Activated B cell treated with CpG ODN at 0.5 μM for 24 hours (primary cell): ENCODE results near the gene TEX11. TPM values are rescaled to one million over a fixed set of nuclear protein-coding genes. Genes with fewer than 3 reads are reported as not detected.
"Not testable (repeated sequence)": the region's sequence is repeated elsewhere in the genome, so short reads cannot be mapped to it uniquely, and the experiment has no call there.

Source experiments
- ATAC-seq: fragments of 200-7000 bp; cut with Tn5 transposase; one replicate; pipeline ENCODE4 v1.10.0; 2021; ENCODE audit warnings: low read depth, mild to moderate bottlenecking, moderate library complexity
- CTCF ChIA-PET: fragments of 350-600 bp; sonication (Branson Sonifier 250); formaldehyde crosslinking; loops from one replicate; lab custom pipeline; 2021; ENCODE audit warnings: antibody characterized with exemption; lab: Charles Lee
- POLR2A ChIA-PET: fragments of 350-600 bp; sonication (Branson Sonifier 250); formaldehyde crosslinking; loops from one replicate; lab custom pipeline; 2021; ENCODE audit warnings: antibody characterized with exemption; lab: Charles Lee
- DNase-seq: peaks from one replicate; pipeline ENCODE4 v3.0.0; 2022
- H3K27ac Mint-ChIP-seq: one replicate; pipeline ENCODE4 v1.8.0; 2020; ENCODE audit warnings: mixed read lengths
- H3K27me3 Mint-ChIP-seq: one replicate; pipeline ENCODE4 v1.8.0; 2021; ENCODE audit warnings: mixed read lengths
- H3K36me3 Mint-ChIP-seq: one replicate; pipeline ENCODE4 v1.8.0; 2021; ENCODE audit warnings: low read depth, mixed read lengths
- H3K4me1 Mint-ChIP-seq: one replicate; pipeline ENCODE4 v1.8.0; 2021; ENCODE audit warnings: mixed read lengths
- H3K4me3 Mint-ChIP-seq: one replicate; pipeline ENCODE4 v1.8.0; 2020; ENCODE audit warnings: mild to moderate bottlenecking, mixed read lengths
- H3K9me3 Mint-ChIP-seq: one replicate; pipeline ENCODE4 v1.8.0; 2020; ENCODE audit warnings: mixed read lengths
- intact Hi-C: fragments of 100-400 bp; cut with micrococcal nuclease; formaldehyde crosslinking; loops from one replicate; pipeline ENCODE4 v1.15.1; 2024
- total RNA-seq: library from RNA; stranded (reverse); gene quantifications from 2 replicates; pipeline ENCODE4 v1.2.3, GENCODE V29; 2022
- TF ChIP-seq, protein P1 (sequence below): fragments of 200-600 bp; IDR thresholded peaks from one replicate; pipeline ENCODE4 v1.8.0; 2022; ENCODE audit warnings: antibody characterized with exemption, mild to moderate bottlenecking

TEX11 gene
- total RNA-seq, 1 donor from 2014 or later, result not detected

DNA sequence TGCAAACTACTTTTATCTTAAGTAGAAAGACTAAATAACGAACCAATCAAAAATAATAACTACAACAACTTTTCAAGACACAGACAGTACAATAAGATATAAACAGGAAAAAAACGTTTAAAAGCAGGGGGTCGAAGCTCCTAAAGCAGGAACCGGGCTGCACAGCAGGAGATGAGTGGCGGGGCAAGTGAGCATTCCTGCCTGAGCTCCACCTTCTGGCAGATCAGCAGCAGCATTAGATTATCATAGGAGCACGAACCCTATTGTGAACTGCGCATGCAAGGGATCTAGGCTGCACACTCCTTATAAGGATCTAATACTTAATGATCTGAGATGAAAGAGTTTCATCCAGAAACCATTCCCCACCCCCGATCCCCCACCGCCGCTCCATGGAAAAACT, 146.2 kb downstream of the TEX11 start:
- no peak for ATAC-seq
- TF ChIP-seq, protein P1, sequence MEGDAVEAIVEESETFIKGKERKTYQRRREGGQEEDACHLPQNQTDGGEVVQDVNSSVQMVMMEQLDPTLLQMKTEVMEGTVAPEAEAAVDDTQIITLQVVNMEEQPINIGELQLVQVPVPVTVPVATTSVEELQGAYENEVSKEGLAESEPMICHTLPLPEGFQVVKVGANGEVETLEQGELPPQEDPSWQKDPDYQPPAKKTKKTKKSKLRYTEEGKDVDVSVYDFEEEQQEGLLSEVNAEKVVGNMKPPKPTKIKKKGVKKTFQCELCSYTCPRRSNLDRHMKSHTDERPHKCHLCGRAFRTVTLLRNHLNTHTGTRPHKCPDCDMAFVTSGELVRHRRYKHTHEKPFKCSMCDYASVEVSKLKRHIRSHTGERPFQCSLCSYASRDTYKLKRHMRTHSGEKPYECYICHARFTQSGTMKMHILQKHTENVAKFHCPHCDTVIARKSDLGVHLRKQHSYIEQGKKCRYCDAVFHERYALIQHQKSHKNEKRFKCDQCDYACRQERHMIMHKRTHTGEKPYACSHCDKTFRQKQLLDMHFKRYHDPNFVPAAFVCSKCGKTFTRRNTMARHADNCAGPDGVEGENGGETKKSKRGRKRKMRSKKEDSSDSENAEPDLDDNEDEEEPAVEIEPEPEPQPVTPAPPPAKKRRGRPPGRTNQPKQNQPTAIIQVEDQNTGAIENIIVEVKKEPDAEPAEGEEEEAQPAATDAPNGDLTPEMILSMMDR, result no peak
- Mint-ChIP-seq H3K36me3 (no peaks in the 10 kb centered on the region), H3K27me3 (peaks cover 13% of the 10 kb centered on the region), H3K4me1 (no peaks in the 10 kb centered on the region), H3K4me3 (no peak overlapping the region), H3K27ac (no peak overlapping the region), H3K9me3 (no peaks in the 10 kb centered on the region)
- no peak for DNase-seq
- ChIA-PET POLR2A (no interaction called here), CTCF (no interaction called here)
- intact Hi-C loops, result loop anchor here (10.0 kb wide), 1 partner anchor 523 kb away; the partner anchor contains the start of gene NONO

DNA sequence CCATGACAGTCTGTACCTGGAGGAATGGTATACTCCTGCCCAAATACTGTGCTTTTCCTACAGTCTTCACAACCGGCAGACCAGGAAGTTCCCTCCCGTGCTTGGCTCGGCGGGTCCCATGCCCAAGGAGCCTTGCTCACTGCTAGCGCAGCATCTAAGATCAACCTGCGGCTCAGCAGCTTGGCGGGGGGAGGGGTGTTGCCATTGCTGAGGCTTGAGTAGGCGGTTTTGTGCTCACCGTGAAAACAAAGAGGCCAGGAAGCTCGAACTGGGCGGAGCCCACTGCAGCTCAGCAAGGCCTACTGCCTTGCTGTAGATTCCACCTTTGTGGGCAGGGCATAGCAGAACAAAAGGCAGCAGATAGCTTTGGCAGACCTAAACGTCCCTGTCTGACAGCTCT, 152.7 kb downstream of the TEX11 start:
- TF ChIP-seq, protein P1, result no peak
- POLR2A ChIA-PET, result no interaction called here
- CTCF ChIA-PET, result no interaction called here
- H3K4me1 Mint-ChIP-seq, result no peaks in the 10 kb centered on the region
- intact Hi-C loops, result no loop called here
- H3K4me3 Mint-ChIP-seq, result no peak overlapping the region
- DNase-seq (no peak), ATAC-seq (no peak)
- H3K9me3 Mint-ChIP-seq, result no peaks in the 10 kb centered on the region
- no peaks in the 10 kb centered on the region for H3K36me3 Mint-ChIP-seq
- peaks cover 7% of the 10 kb centered on the region for H3K27me3 Mint-ChIP-seq
- no peak overlapping the region for H3K27ac Mint-ChIP-seq

DNA sequence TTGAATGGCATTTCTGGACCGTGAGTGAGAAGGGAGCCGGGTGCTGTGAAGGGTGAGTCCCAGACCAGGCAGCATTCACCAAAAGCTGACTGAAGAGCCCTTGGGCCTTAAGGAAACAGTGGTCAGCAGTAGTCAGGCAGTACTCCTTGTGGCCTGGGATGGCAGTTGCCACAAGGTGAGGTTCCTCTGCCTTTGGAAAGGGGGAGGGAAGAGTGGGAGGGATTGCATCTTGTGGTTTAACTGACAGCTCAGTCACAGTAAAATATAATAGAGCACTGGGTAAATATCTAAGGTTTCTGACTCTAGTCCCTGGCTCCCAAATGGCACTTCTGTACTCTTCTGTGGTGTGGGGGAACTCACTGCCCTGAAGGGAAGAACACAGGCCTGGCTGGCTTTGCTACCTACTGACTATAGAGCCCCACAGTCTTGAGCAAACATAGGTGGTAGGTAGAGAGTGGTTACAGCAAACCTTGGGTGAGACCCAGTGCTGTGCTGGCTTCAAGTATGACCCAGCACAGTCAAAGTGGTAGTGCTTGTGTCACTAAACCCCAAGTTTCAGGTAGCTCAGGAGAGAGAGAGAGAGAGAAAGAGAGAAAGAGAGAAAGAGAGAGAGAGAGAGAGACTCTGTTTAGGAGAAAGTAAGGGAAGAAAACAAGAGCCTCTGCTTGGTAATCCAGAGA, 154.2 kb downstream of the TEX11 start:
- intact Hi-C loops, result no loop called here
- ChIA-PET POLR2A (no interaction called here), CTCF (no interaction called here)
- DNase-seq, result no peak
- Mint-ChIP-seq H3K4me3 (no peak overlapping the region), H3K4me1 (no peaks in the 10 kb centered on the region), H3K9me3 (no peaks in the 10 kb centered on the region), H3K36me3 (no peaks in the 10 kb centered on the region), H3K27ac (no peak overlapping the region), H3K27me3 (peaks cover under 1% of the 10 kb centered on the region)
- ATAC-seq, result no peak
- TF ChIP-seq, protein P1, result no peak

DNA sequence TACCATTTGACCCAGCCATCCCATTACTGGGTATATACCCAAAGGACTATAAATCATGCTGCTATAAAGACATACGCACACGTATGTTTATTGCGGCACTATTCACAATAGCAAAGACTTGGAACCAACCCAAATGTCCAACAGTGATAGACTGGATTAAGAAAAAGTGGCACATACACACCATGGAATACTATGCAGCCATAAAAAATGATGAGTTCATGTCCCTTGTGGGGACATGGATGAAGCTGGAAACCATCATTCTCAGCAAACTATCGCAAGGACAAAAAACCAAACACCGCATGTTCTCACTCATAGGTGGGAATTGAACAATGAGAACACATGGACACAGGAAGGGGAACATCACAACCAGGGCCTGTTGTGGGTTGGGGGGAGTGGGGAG, 174.7 kb downstream of the TEX11 start:
- intact Hi-C loops, POLR2A ChIA-PET, H3K4me3 Mint-ChIP-seq, H3K4me1 Mint-ChIP-seq, H3K9me3 Mint-ChIP-seq, ATAC-seq, H3K27me3 Mint-ChIP-seq, H3K27ac Mint-ChIP-seq, CTCF ChIA-PET, DNase-seq, H3K36me3 Mint-ChIP-seq: not testable (repeated sequence)

DNA sequence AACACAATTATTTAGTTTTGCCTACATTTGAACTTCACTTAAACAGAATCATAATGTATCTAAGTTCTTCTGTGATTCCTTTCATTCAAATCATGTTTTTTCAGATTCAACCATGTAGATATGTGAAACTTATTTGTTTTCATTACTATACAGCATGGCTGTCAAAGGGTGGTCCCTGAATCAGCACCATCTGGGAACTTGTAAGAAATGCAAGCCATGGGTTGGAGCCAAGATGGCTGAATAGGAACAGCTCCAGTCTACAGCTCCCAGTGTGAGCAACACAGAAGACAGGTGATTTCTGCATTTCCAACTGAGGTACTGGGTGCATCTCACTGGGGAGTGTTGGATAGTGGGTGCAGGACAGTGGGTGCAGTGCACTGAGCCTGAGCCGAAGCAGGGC, 180.6 kb downstream of the TEX11 start:
- H3K4me3 Mint-ChIP-seq, ATAC-seq, DNase-seq, H3K36me3 Mint-ChIP-seq, H3K27me3 Mint-ChIP-seq, H3K9me3 Mint-ChIP-seq, POLR2A ChIA-PET, H3K4me1 Mint-ChIP-seq, CTCF ChIA-PET, H3K27ac Mint-ChIP-seq, intact Hi-C loops: not testable (repeated sequence)

DNA sequence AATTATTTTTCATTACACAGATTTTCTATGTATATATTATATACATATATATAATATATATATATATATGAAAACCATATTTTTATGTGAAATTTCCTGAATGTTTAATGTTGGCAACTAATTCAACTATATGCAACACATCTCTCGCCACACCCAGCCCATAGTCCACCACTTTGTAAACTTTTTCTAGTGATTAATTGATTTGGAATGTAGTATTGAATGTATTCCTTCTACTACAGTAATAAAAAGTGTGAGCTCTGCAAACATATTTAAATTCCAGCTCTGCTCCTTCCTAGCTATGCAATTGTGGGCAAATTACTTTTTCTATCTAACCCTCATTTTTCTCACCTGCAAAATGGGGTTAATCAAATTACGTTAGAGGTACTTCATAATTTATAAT, 187.8 kb downstream of the TEX11 start:
- ChIA-PET POLR2A (no interaction called here), CTCF (no interaction called here)
- H3K27me3 Mint-ChIP-seq, result no peaks in the 10 kb centered on the region
- no peaks in the 10 kb centered on the region for H3K4me1 Mint-ChIP-seq
- TF ChIP-seq, protein P1, result no peak
- DNase-seq (no peak), ATAC-seq (no peak)
- H3K9me3 Mint-ChIP-seq, result no peaks in the 10 kb centered on the region
- no peaks in the 10 kb centered on the region for H3K36me3 Mint-ChIP-seq
- H3K4me3 Mint-ChIP-seq, result no peak overlapping the region
- intact Hi-C loops, result no loop called here
- H3K27ac Mint-ChIP-seq, result no peak overlapping the region

DNA sequence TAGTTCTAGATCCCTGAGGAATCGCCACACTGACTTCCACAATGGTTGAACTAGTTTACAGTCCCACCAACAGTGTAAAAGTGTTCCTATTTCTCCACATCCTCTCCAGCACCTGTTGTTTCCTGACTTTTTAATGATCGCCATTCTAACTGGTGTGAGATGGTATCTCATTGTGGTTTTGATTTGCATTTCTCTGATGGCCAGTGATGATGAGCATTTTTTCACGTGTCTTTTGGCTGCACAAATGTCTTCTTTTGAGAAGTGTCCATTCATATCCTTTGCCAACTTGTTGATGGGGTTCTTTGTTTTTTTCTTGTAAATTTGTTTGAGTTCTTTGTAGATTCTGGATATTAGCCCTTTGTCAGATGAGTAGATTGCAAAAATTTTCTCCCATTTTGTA, 197.2 kb downstream of the TEX11 start:
- H3K27me3 Mint-ChIP-seq, H3K9me3 Mint-ChIP-seq, H3K36me3 Mint-ChIP-seq, H3K4me1 Mint-ChIP-seq, H3K27ac Mint-ChIP-seq, DNase-seq, ATAC-seq, H3K4me3 Mint-ChIP-seq, POLR2A ChIA-PET, intact Hi-C loops, CTCF ChIA-PET: not testable (repeated sequence)
